22Rv1 (cell line): ENCODE results near the gene CD99L2.

Experiments
- ZFX ChIP-seq: fragments of 450-650 bp; IDR thresholded peaks from 2 replicates; pipeline ENCODE4 v1.6.1; 2017; ENCODE audit warnings: antibody characterized with exemption, borderline replicate concordance
- TF ChIP-seq, protein P1 (sequence below): fragments of 450-650 bp; IDR thresholded peaks from 2 replicates; pipeline ENCODE4 v1.5.1; 2017; ENCODE audit warnings: mild to moderate bottlenecking

- TF ChIP-seq, protein P1, sequence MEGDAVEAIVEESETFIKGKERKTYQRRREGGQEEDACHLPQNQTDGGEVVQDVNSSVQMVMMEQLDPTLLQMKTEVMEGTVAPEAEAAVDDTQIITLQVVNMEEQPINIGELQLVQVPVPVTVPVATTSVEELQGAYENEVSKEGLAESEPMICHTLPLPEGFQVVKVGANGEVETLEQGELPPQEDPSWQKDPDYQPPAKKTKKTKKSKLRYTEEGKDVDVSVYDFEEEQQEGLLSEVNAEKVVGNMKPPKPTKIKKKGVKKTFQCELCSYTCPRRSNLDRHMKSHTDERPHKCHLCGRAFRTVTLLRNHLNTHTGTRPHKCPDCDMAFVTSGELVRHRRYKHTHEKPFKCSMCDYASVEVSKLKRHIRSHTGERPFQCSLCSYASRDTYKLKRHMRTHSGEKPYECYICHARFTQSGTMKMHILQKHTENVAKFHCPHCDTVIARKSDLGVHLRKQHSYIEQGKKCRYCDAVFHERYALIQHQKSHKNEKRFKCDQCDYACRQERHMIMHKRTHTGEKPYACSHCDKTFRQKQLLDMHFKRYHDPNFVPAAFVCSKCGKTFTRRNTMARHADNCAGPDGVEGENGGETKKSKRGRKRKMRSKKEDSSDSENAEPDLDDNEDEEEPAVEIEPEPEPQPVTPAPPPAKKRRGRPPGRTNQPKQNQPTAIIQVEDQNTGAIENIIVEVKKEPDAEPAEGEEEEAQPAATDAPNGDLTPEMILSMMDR = no peak
- no peak for TF ChIP-seq ZFX
Observed at GRCh38 chrX:150936556-150936955, 38.1 kb upstream of the CD99L2 start.
